ENCODE measurements around the gene AHCY. TPM values are rescaled to one million over a fixed set of nuclear protein-coding genes. Genes with fewer than 3 reads are reported as not detected.

Gene AHCY
- total and polyA plus RNA-seq, 7 experiments from 2014 or later, result 19.1 to 62.9 (median 24.6) TPM

- Mint-ChIP-seq H3K36me3 (peaks cover 4 to 13% (median 11%) of the 10 kb centered on the region in 5 donors), H3K4me1 (peaks cover 0 to 5% (median 0%) of the 10 kb centered on the region in 7 donors), H3K9me3 (peaks cover 0 to 27% (median 15%) of the 10 kb centered on the region in 11 donors), H3K27ac (no peak overlapping the region), H3K4me3 (no peak overlapping the region), H3K27me3 (peaks cover 0 to 27% (median 0%) of the 10 kb centered on the region in 5 donors)
- H3K9me3 ChIP-seq (ENCODE audit: control insufficient read depth in 2 of 3, low read length in 3 of 3), result no peaks in the 10 kb centered on the region
- POLR2A ChIA-PET, result no interaction called here
- H3K27me3 ChIP-seq (ENCODE audit: control insufficient read depth in 2 of 2, insufficient read depth in 2 of 2, low read length in 2 of 2), result no peaks in the 10 kb centered on the region
- no peaks in the 10 kb centered on the region for H3K36me3 ChIP-seq (ENCODE audit: control insufficient read depth in 2 of 3, insufficient read depth in 3 of 3, low read length in 3 of 3)
- no peaks in the 10 kb centered on the region for H3K4me1 ChIP-seq (ENCODE audit: control insufficient read depth in 2 of 2, insufficient read depth in 2 of 2, low read length in 2 of 2)
- H3K4me3 ChIP-seq (ENCODE audit: low read length), result no peak overlapping the region
- H3K27ac ChIP-seq (ENCODE audit: low read depth, low read length), result no peak overlapping the region
- no peak for ATAC-seq
- no peak for DNase-seq
- intact Hi-C loops (cut with micrococcal nuclease), result no loop called here
- CTCF ChIA-PET, result no interaction called here
These were observed 69.5 kb downstream of the AHCY start for GRCh38 chr20:34233687-34234086.

- Histone ChIP-seq H3K4me3 (ENCODE audit: low read length) (no peak overlapping the region), H3K9me3 (ENCODE audit: control insufficient read depth in 2 of 3, low read length in 3 of 3) (no peaks in the 10 kb centered on the region), H3K27me3 (ENCODE audit: control insufficient read depth in 2 of 2, insufficient read depth in 2 of 2, low read length in 2 of 2) (no peaks in the 10 kb centered on the region), H3K27ac (ENCODE audit: low read depth, low read length) (no peak overlapping the region), H3K4me1 (ENCODE audit: control insufficient read depth in 2 of 2, insufficient read depth in 2 of 2, low read length in 2 of 2) (no peaks in the 10 kb centered on the region), H3K36me3 (ENCODE audit: control insufficient read depth in 2 of 3, insufficient read depth in 3 of 3, low read length in 3 of 3) (no peaks in the 10 kb centered on the region)
- H3K27me3 Mint-ChIP-seq, result peaks cover 0 to 20% (median 0%) of the 10 kb centered on the region in 5 donors
- H3K4me3 Mint-ChIP-seq, result no peak overlapping the region
- peaks cover 0 to 4% (median 3%) of the 10 kb centered on the region in 5 donors for H3K36me3 Mint-ChIP-seq
- no peak overlapping the region for H3K27ac Mint-ChIP-seq
- intact Hi-C loops (cut with micrococcal nuclease), result no loop called here
- POLR2A ChIA-PET, result no interaction called here
- ATAC-seq (no peak), DNase-seq (no peak)
- H3K4me1 Mint-ChIP-seq, result peaks cover 0 to 5% (median 0%) of the 10 kb centered on the region in 7 donors
- peaks cover 0 to 16% (median 6%) of the 10 kb centered on the region in 11 donors for H3K9me3 Mint-ChIP-seq
- CTCF ChIA-PET, result no interaction called here
These were observed 70.6 kb downstream of the AHCY start for GRCh38 chr20:34232494-34233087.

GRCh38 chr20:34231634-34232033 lies 71.5 kb downstream of the AHCY start:
- Mint-ChIP-seq H3K27me3 (peaks cover 0 to 19% (median 0%) of the 10 kb centered on the region in 5 donors), H3K36me3 (peaks cover 0 to 3% (median 0%) of the 10 kb centered on the region in 5 donors), H3K4me1 (peaks cover 0 to 5% (median 0%) of the 10 kb centered on the region in 7 donors), H3K27ac (no peak overlapping the region), H3K4me3 (no peak overlapping the region), H3K9me3 (peaks cover 0 to 11% (median 1%) of the 10 kb centered on the region in 11 donors)
- DNase-seq, result no peak
- Histone ChIP-seq H3K4me1 (ENCODE audit: control insufficient read depth in 2 of 2, insufficient read depth in 2 of 2, low read length in 2 of 2) (no peaks in the 10 kb centered on the region), H3K27ac (ENCODE audit: low read depth, low read length) (no peak overlapping the region), H3K9me3 (ENCODE audit: control insufficient read depth in 2 of 3, low read length in 3 of 3) (no peaks in the 10 kb centered on the region), H3K36me3 (ENCODE audit: control insufficient read depth in 2 of 3, insufficient read depth in 3 of 3, low read length in 3 of 3) (no peaks in the 10 kb centered on the region), H3K4me3 (ENCODE audit: low read length) (no peak overlapping the region), H3K27me3 (ENCODE audit: control insufficient read depth in 2 of 2, insufficient read depth in 2 of 2, low read length in 2 of 2) (no peaks in the 10 kb centered on the region)
- CTCF ChIA-PET, result no interaction called here
- ATAC-seq, result no peak
- intact Hi-C loops (cut with micrococcal nuclease), result no loop called here
- POLR2A ChIA-PET, result no interaction called here

Other genes with a start within 250 kb of the AHCY start
- 10 to 100 TPM; 16.8 to 68.4 (median 48.6) TPM for gene EIF2S2, start 191.1 kb downstream of the AHCY start, total RNA-seq
- 10 to 100 TPM; 20.2 to 21.2 TPM for gene EIF2S2, start 191.1 kb downstream of the AHCY start, polyA plus RNA-seq
- not detected for gene ASIP, start 61.9 kb downstream of the AHCY start, total RNA-seq
- gene ASIP, start 61.9 kb downstream of the AHCY start, polyA plus RNA-seq, result not detected
- gene ITCH, start 59.9 kb upstream of the AHCY start, total RNA-seq, result 10 to 100 TPM; 50.8 to 70.4 (median 60.5) TPM
- gene ITCH, start 59.9 kb upstream of the AHCY start, polyA plus RNA-seq, result 10 to 100 TPM; 14.6 to 21.6 TPM
- 10 to 100 TPM; 45.9 to 91.9 (median 60.7) TPM for gene DYNLRB1, start 213.1 kb upstream of the AHCY start, total RNA-seq
- gene DYNLRB1, start 213.1 kb upstream of the AHCY start, polyA plus RNA-seq, result 100 to 1,000 TPM; 246 to 275 TPM

Data from naive thymus-derived CD4-positive, alpha-beta T cell (primary cell).